Immature natural killer cell (primary cell): ENCODE data around the gene VSTM2L. TPM values are rescaled to one million over a fixed set of nuclear protein-coding genes. Genes with fewer than 3 reads are reported as not detected.
"Not testable (repeated sequence)": the region's sequence is repeated elsewhere in the genome, so short reads cannot be mapped to it uniquely, and the experiment has no call there.

ENCODE experiments used
- DNase-seq, 3 donors: peaks; one replicate each; pipeline ENCODE4 v3.0.0; 2022; ENCODE audit warnings: mixed read lengths in 1 of 3
- H3K27ac Mint-ChIP-seq, 6 donors: one replicate each; pipeline ENCODE4 v1.8.0; 2020; ENCODE audit warnings: mixed read lengths in 6 of 6, mild to moderate bottlenecking in 5 of 6, inconsistent platforms in 4 of 6, moderate library complexity in 3 of 6
- H3K27me3 Mint-ChIP-seq, 3 donors: one replicate each; pipeline ENCODE4 v1.8.0; 2020 to 2021; ENCODE audit warnings: low read depth in 3 of 3, mild to moderate bottlenecking in 3 of 3, mixed read lengths in 3 of 3, moderate library complexity in 3 of 3, inconsistent platforms in 1 of 3
- H3K36me3 Mint-ChIP-seq, 3 donors: one replicate each; pipeline ENCODE4 v1.8.0; 2020; ENCODE audit warnings: mixed read lengths in 3 of 3, inconsistent platforms in 2 of 3, mild to moderate bottlenecking in 2 of 3
- H3K4me1 Mint-ChIP-seq, 2 donors: one replicate each; pipeline ENCODE4 v1.8.0; 2020; ENCODE audit warnings: inconsistent platforms in 2 of 2, mild to moderate bottlenecking in 2 of 2, mixed read lengths in 2 of 2, moderate library complexity in 1 of 2
- H3K4me3 Mint-ChIP-seq, 5 donors: one replicate each; pipeline ENCODE4 v1.8.0; 2020; ENCODE audit warnings: mild to moderate bottlenecking in 5 of 5, mixed read lengths in 5 of 5, inconsistent platforms in 3 of 5, moderate library complexity in 3 of 5
- H3K9me3 Mint-ChIP-seq, 6 donors: one replicate each; pipeline ENCODE4 v1.8.0; 2020; ENCODE audit warnings: mild to moderate bottlenecking in 6 of 6, mixed read lengths in 6 of 6, inconsistent platforms in 4 of 6, moderate library complexity in 3 of 6
- polyA plus RNA-seq, 3 donors: library from polyadenylated mRNA; unstranded; fragments of 300-500 nt; fragmentation: Illumina TruSeq; gene quantifications; one replicate each; pipeline ENCODE4 v1.2.3, GENCODE V29; 2021

Gene VSTM2L
- polyA plus RNA-seq, 3 donors from 2014 or later, result not detected

- no peak overlapping the region for H3K27ac Mint-ChIP-seq
- H3K27me3 Mint-ChIP-seq, result peaks cover 2 to 9% (median 4%) of the 10 kb centered on the region in 3 donors
- no peak overlapping the region for H3K4me3 Mint-ChIP-seq
- H3K4me1 Mint-ChIP-seq, result no peaks in the 10 kb centered on the region
- DNase-seq, result no peak
- H3K36me3 Mint-ChIP-seq, result no peaks in the 10 kb centered on the region
- peaks cover 0 to 2% (median 0%) of the 10 kb centered on the region in 6 donors for H3K9me3 Mint-ChIP-seq
Measured at GRCh38 chr20:37946946-37947345, 44.0 kb downstream of the VSTM2L start.

GRCh38 chr20:37947943-37948342 is 45.0 kb downstream of the VSTM2L start:
- Mint-ChIP-seq H3K4me3 (no peak overlapping the region), H3K4me1 (no peaks in the 10 kb centered on the region), H3K27me3 (peaks cover 2 to 9% (median 5%) of the 10 kb centered on the region in 3 donors), H3K9me3 (peaks cover 0 to 2% (median 0%) of the 10 kb centered on the region in 6 donors), H3K27ac (no peak overlapping the region), H3K36me3 (no peaks in the 10 kb centered on the region)
- no peak for DNase-seq

- Mint-ChIP-seq H3K4me1 (no peaks in the 10 kb centered on the region), H3K27me3 (peaks cover 2 to 9% (median 5%) of the 10 kb centered on the region in 3 donors), H3K4me3 (no peak overlapping the region)
Measured at GRCh38 chr20:37948956-37949355, 46.0 kb downstream of the VSTM2L start.

GRCh38 chr20:37954190-37954589 is 51.3 kb downstream of the VSTM2L start:
- H3K9me3 Mint-ChIP-seq, result no peaks in the 10 kb centered on the region

More at GRCh38 chr20:37948956-37949355, 46.0 kb downstream of the VSTM2L start:
- H3K9me3 Mint-ChIP-seq, result peaks cover 0 to 2% (median 0%) of the 10 kb centered on the region in 6 donors
- H3K27ac Mint-ChIP-seq, result no peak overlapping the region
- no peaks in the 10 kb centered on the region for H3K36me3 Mint-ChIP-seq
- no peak for DNase-seq

GRCh38 chr20:37954626-37955025 is 51.7 kb downstream of the VSTM2L start:
- H3K9me3 Mint-ChIP-seq, result no peaks in the 10 kb centered on the region
- peaks cover 2 to 6% (median 2%) of the 10 kb centered on the region in 3 donors for H3K27me3 Mint-ChIP-seq
- H3K27ac Mint-ChIP-seq, result no peak overlapping the region
- no peaks in the 10 kb centered on the region for H3K4me1 Mint-ChIP-seq
- DNase-seq, result no peak
- no peaks in the 10 kb centered on the region for H3K36me3 Mint-ChIP-seq
- H3K4me3 Mint-ChIP-seq, result no peak overlapping the region

More at GRCh38 chr20:37954190-37954589, 51.3 kb downstream of the VSTM2L start:
- no peak for DNase-seq
- no peaks in the 10 kb centered on the region for H3K4me1 Mint-ChIP-seq
- H3K4me3 Mint-ChIP-seq, result no peak overlapping the region
- H3K36me3 Mint-ChIP-seq, result no peaks in the 10 kb centered on the region
- H3K27me3 Mint-ChIP-seq, result peaks cover 2 to 6% (median 2%) of the 10 kb centered on the region in 3 donors
- H3K27ac Mint-ChIP-seq, result no peak overlapping the region

- Mint-ChIP-seq H3K4me1 (no peaks in the 10 kb centered on the region), H3K27ac (no peak overlapping the region), H3K36me3 (no peaks in the 10 kb centered on the region), H3K27me3 (peaks cover 2 to 9% (median 2%) of the 10 kb centered on the region in 3 donors), H3K4me3 (no peak overlapping the region), H3K9me3 (peaks cover 0 to 2% (median 0%) of the 10 kb centered on the region in 6 donors)
- DNase-seq, result no peak
Measured at GRCh38 chr20:37955511-37955910, 52.6 kb downstream of the VSTM2L start.

GRCh38 chr20:37956107-37956585 is 53.2 kb downstream of the VSTM2L start:
- no peak overlapping the region for H3K27ac Mint-ChIP-seq
- H3K36me3 Mint-ChIP-seq, result no peaks in the 10 kb centered on the region
- H3K9me3 Mint-ChIP-seq, result peaks cover 0 to 2% (median 0%) of the 10 kb centered on the region in 6 donors
- no peak overlapping the region for H3K4me3 Mint-ChIP-seq
- H3K27me3 Mint-ChIP-seq, result peaks cover 2 to 9% (median 2%) of the 10 kb centered on the region in 3 donors
- no peaks in the 10 kb centered on the region for H3K4me1 Mint-ChIP-seq
- no peak for DNase-seq

- Mint-ChIP-seq H3K4me3 (no peak overlapping the region), H3K4me1 (no peaks in the 10 kb centered on the region), H3K9me3 (peaks cover 0 to 3% (median 1%) of the 10 kb centered on the region in 6 donors), H3K27ac (no peak overlapping the region), H3K27me3 (peaks cover 0 to 7% (median 2%) of the 10 kb centered on the region in 3 donors), H3K36me3 (no peaks in the 10 kb centered on the region)
- no peak for DNase-seq
Measured at GRCh38 chr20:37958856-37959520, 56.1 kb downstream of the VSTM2L start.

- H3K9me3 Mint-ChIP-seq, result peaks cover 0 to 5% (median 3%) of the 10 kb centered on the region in 6 donors
- peaks cover 0 to under 1% (median 0%) of the 10 kb centered on the region in 3 donors for H3K36me3 Mint-ChIP-seq
- peaks cover 0 to 7% (median 1%) of the 10 kb centered on the region in 3 donors for H3K27me3 Mint-ChIP-seq
- H3K27ac Mint-ChIP-seq, result no peak overlapping the region
- no peak for DNase-seq
- no peaks in the 10 kb centered on the region for H3K4me1 Mint-ChIP-seq
- no peak overlapping the region for H3K4me3 Mint-ChIP-seq
Measured at GRCh38 chr20:37961066-37961465, 58.1 kb downstream of the VSTM2L start.

GRCh38 chr20:37963483-37963882 is 60.6 kb downstream of the VSTM2L start:
- H3K4me1 Mint-ChIP-seq, H3K4me3 Mint-ChIP-seq, H3K27ac Mint-ChIP-seq, H3K27me3 Mint-ChIP-seq, DNase-seq: not testable (repeated sequence)
- peaks cover 0 to 10% (median 8%) of the 10 kb centered on the region in 3 donors for H3K36me3 Mint-ChIP-seq
- peaks cover 5 to 22% (median 16%) of the 10 kb centered on the region in 6 donors for H3K9me3 Mint-ChIP-seq

- H3K36me3 Mint-ChIP-seq, result peaks cover 8 to 31% (median 20%) of the 10 kb centered on the region in 3 donors
- peaks cover 3 to 28% (median 18%) of the 10 kb centered on the region in 6 donors for H3K9me3 Mint-ChIP-seq
- H3K27ac Mint-ChIP-seq, result no peak overlapping the region
- no peak for DNase-seq
- H3K4me3 Mint-ChIP-seq, result no peak overlapping the region
- H3K4me1 Mint-ChIP-seq, result no peaks in the 10 kb centered on the region
- peaks cover 0 to 9% (median 5%) of the 10 kb centered on the region in 3 donors for H3K27me3 Mint-ChIP-seq
Measured at GRCh38 chr20:37968841-37969401, 66.0 kb downstream of the VSTM2L start.

- no peak for DNase-seq
- peaks cover 8 to 31% (median 20%) of the 10 kb centered on the region in 3 donors for H3K36me3 Mint-ChIP-seq
- no peak overlapping the region for H3K27ac Mint-ChIP-seq
- H3K9me3 Mint-ChIP-seq, result peaks cover 3 to 28% (median 15%) of the 10 kb centered on the region in 6 donors
- H3K4me3 Mint-ChIP-seq, result no peak overlapping the region
- no peaks in the 10 kb centered on the region for H3K4me1 Mint-ChIP-seq
- H3K27me3 Mint-ChIP-seq, result peaks cover 0 to 8% (median 5%) of the 10 kb centered on the region in 3 donors
Measured at GRCh38 chr20:37969949-37970855, 67.3 kb downstream of the VSTM2L start.

GRCh38 chr20:37970856-37971245 is 67.9 kb downstream of the VSTM2L start:
- Mint-ChIP-seq H3K27ac (no peak overlapping the region), H3K4me3 (no peak overlapping the region), H3K36me3 (peaks cover 8 to 32% (median 21%) of the 10 kb centered on the region in 3 donors), H3K27me3 (peaks cover 0 to 8% (median 5%) of the 10 kb centered on the region in 3 donors), H3K4me1 (no peaks in the 10 kb centered on the region), H3K9me3 (peaks cover 3 to 28% (median 15%) of the 10 kb centered on the region in 6 donors)
- no peak for DNase-seq
